HCT116 (cell line): Measurements from ENCODE around the gene RAB11A.

Source experiments
- ELF1 ChIP-seq: IDR thresholded peaks from 2 replicates; pipeline ENCODE4 v1.6.1; 2012; ENCODE audit warnings: low read depth, borderline replicate concordance
- EZH2 ChIP-seq: fragments of 200-600 bp; sonication (generic); IDR thresholded peaks from 2 replicates; pipeline ENCODE4 v1.6.1; 2017; ENCODE audit warnings: antibody characterized with exemption, mixed run types
- POLR2A ChIP-seq: IDR thresholded peaks from 2 replicates; pipeline ENCODE4 v1.7.0; 2011; ENCODE audit warnings: borderline replicate concordance; ENCODE audit not compliant: insufficient read depth, insufficient read length; ENCODE audit errors: extremely low read depth
- TF ChIP-seq, protein P1 (sequence below), 3 experiments: fragments of 200-600 bp in 1 of 3; sonication (generic) in 1 of 3; IDR thresholded peaks in 2 of 3; conservative IDR thresholded peaks in 1 of 3; 2 replicates each; pipeline ENCODE4 v1.5.1; 2012 to 2017; ENCODE audit warnings: low read depth in 2 of 3, low read length in 2 of 3, antibody characterized with exemption in 1 of 3, borderline replicate concordance in 1 of 3, control low read depth in 1 of 3, mild to moderate bottlenecking in 1 of 3, mixed read lengths in 1 of 3, mixed run types in 1 of 3, moderate library complexity in 1 of 3; ENCODE audit not compliant: insufficient read depth in 1 of 3

DNA sequence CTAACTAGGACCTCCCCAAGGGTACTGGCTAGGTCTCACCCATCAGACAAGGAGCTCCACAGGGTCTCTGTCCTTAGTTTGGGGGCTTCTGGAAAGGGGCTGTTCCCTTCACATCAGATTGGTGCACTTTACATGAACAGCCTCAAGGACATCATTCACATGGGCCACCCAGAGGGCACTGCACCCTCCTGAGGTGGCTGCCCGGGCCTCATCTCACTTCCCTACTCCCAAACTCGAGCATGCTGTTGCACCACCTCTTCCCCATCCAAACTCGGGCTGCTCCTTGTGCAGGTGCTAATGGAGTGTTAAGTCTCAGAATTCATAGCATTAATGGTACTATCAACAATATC lies 48.1 kb downstream of the RAB11A start:
- TF ChIP-seq POLR2A (no peak), ELF1 (no peak), EZH2 (no peak)
- TF ChIP-seq, protein P1, sequence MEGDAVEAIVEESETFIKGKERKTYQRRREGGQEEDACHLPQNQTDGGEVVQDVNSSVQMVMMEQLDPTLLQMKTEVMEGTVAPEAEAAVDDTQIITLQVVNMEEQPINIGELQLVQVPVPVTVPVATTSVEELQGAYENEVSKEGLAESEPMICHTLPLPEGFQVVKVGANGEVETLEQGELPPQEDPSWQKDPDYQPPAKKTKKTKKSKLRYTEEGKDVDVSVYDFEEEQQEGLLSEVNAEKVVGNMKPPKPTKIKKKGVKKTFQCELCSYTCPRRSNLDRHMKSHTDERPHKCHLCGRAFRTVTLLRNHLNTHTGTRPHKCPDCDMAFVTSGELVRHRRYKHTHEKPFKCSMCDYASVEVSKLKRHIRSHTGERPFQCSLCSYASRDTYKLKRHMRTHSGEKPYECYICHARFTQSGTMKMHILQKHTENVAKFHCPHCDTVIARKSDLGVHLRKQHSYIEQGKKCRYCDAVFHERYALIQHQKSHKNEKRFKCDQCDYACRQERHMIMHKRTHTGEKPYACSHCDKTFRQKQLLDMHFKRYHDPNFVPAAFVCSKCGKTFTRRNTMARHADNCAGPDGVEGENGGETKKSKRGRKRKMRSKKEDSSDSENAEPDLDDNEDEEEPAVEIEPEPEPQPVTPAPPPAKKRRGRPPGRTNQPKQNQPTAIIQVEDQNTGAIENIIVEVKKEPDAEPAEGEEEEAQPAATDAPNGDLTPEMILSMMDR (IDR thresholded peaks at IDR 0.05 in 2 of 3, conservative IDR thresholded peaks at IDR 0.05 in 1 of 3; ENCODE audit: borderline replicate concordance in 1 of 3, insufficient read depth in 1 of 3, low read depth in 2 of 3, low read length in 2 of 3): no peak
